ENCODE results near the gene SMIM44. TPM values are rescaled to one million over a fixed set of nuclear protein-coding genes. Genes with fewer than 3 reads are reported as not detected.
"Not testable (repeated sequence)": the region's sequence is repeated elsewhere in the genome, so short reads cannot be mapped to it uniquely, and the experiment has no call there.

The SMIM44 gene
- polyA plus RNA-seq, 1 experiment, result not detected

GRCh38 chr19:3452171-3452941 lies 30.9 kb downstream of the SMIM44 start:
- Histone ChIP-seq H3K27me3 (ENCODE audit: control insufficient read depth, insufficient read depth, low read length) (no peaks in the 10 kb centered on the region), H3K36me3 (ENCODE audit: control insufficient read depth, insufficient read depth, low read length) (peaks cover 43% of the 10 kb centered on the region), H3K4me3 (ENCODE audit: low read depth, low read length) (no peak overlapping the region)
- POLR2A ChIA-PET, result no interaction called here
- DNase-seq (ENCODE audit: low read depth), result no peak
- CTCF ChIA-PET, result no interaction called here
- TF ChIP-seq CTCF (IDR thresholded peaks at IDR 0.05; ENCODE audit: insufficient read depth, low read depth, low read length), result no peak

- TF ChIP-seq CTCF (IDR thresholded peaks at IDR 0.05; ENCODE audit: insufficient read depth, low read depth, low read length), result no peak
- DNase-seq (ENCODE audit: low read depth), result no peak
- ChIA-PET CTCF (interaction anchor here (1.5 kb wide), 1 partner anchor 21 kb away, joined by 4 read pairs; no protein-coding TSS in a partner anchor), POLR2A (no interaction called here)
- no peak overlapping the region for H3K4me3 ChIP-seq (ENCODE audit: low read depth, low read length)
- no peaks in the 10 kb centered on the region for H3K27me3 ChIP-seq (ENCODE audit: control insufficient read depth, insufficient read depth, low read length)
- H3K36me3 ChIP-seq (ENCODE audit: control insufficient read depth, insufficient read depth, low read length), result peaks cover 39% of the 10 kb centered on the region
Observed at GRCh38 chr19:3451451-3451866, 31.8 kb downstream of the SMIM44 start.

- POLR2A ChIA-PET, result no interaction called here
- H3K4me3 ChIP-seq (ENCODE audit: low read depth, low read length), result no peak overlapping the region
- CTCF ChIA-PET, result interaction anchor here (1.5 kb wide), 1 partner anchor 22 kb away, joined by 4 read pairs; no protein-coding TSS in a partner anchor
- peaks cover 40% of the 10 kb centered on the region for H3K36me3 ChIP-seq (ENCODE audit: control insufficient read depth, insufficient read depth, low read length)
- no peaks in the 10 kb centered on the region for H3K27me3 ChIP-seq (ENCODE audit: control insufficient read depth, insufficient read depth, low read length)
- peak; percentile 100 for DNase-seq (ENCODE audit: low read depth)
- no peak for TF ChIP-seq CTCF (IDR thresholded peaks at IDR 0.05; ENCODE audit: insufficient read depth, low read depth, low read length)
Observed at GRCh38 chr19:3450796-3451411, 32.3 kb downstream of the SMIM44 start.

GRCh38 chr19:3448616-3449334 lies 34.5 kb downstream of the SMIM44 start:
- TF ChIP-seq CTCF (IDR thresholded peaks at IDR 0.05; ENCODE audit: insufficient read depth, low read depth, low read length), result no peak
- ChIA-PET POLR2A (no interaction called here), CTCF (no interaction called here)
- Histone ChIP-seq H3K36me3 (ENCODE audit: control insufficient read depth, insufficient read depth, low read length) (peaks cover 44% of the 10 kb centered on the region), H3K4me3 (ENCODE audit: low read depth, low read length) (no peak overlapping the region), H3K27me3 (ENCODE audit: control insufficient read depth, insufficient read depth, low read length) (no peaks in the 10 kb centered on the region)
- no peak for DNase-seq (ENCODE audit: low read depth)

- POLR2A ChIA-PET, result not testable (repeated sequence)
- CTCF ChIA-PET, result interaction anchor here (2.3 kb wide), 1 partner anchor 17 kb away, joined by 6 read pairs; no protein-coding TSS in a partner anchor
- H3K36me3 ChIP-seq (ENCODE audit: control insufficient read depth, insufficient read depth, low read length), result peaks cover 34% of the 10 kb centered on the region
Observed at GRCh38 chr19:3446657-3447056, 36.6 kb downstream of the SMIM44 start.

More at GRCh38 chr19:3446657-3447056, 36.6 kb downstream of the SMIM44 start:
- H3K27me3 ChIP-seq (ENCODE audit: control insufficient read depth, insufficient read depth, low read length); DNase-seq (ENCODE audit: low read depth); H3K4me3 ChIP-seq (ENCODE audit: low read depth, low read length): not testable (repeated sequence)

All from BJ (cell line).